Tibial artery (tissue), 4 donors: Measurements from ENCODE around the gene SLC13A3.

ENCODE experiments used
- DNase-seq, 2 donors: peaks; one replicate each; pipeline ENCODE4 v3.0.0-alpha.2; 2019
- H3K27ac ChIP-seq, 2 donors: fragments of 200-600 bp; sonication (generic) in 1 of 2; 1 replicate in 1 of 2; 2 replicates in 1 of 2; pipeline ENCODE4 v1.5.1; 2018 to 2019; ENCODE audit warnings: mild to moderate bottlenecking in 1 of 2
- H3K27me3 ChIP-seq, 2 donors: fragments of 200-600 bp; sonication (generic) in 1 of 2; one replicate each; pipeline versions ENCODE4 v1.5.1 to v1.6.0; 2016 to 2019
- H3K36me3 ChIP-seq, 3 donors: fragments of 200-600 bp; sonication (generic) in 2 of 3; one replicate each; pipeline ENCODE4 v1.5.1; 2016 to 2019; ENCODE audit warnings: mild to moderate bottlenecking in 2 of 3
- H3K4me1 ChIP-seq, 4 donors: fragments of 200-600 bp; sonication (generic) in 2 of 4; 1 replicate in 3 of 4; 2 replicates in 1 of 4; pipeline ENCODE4 v1.5.1; 2016 to 2019
- H3K4me3 ChIP-seq, 2 donors: fragments of 200-600 bp; sonication (generic) in 1 of 2; 1 replicate in 1 of 2; 2 replicates in 1 of 2; pipeline ENCODE4 v1.5.1; 2018 to 2019; ENCODE audit warnings: mild to moderate bottlenecking in 2 of 2
- H3K9me3 ChIP-seq, 3 donors: fragments of 200-600 bp; sonication (generic) in 1 of 3; one replicate each; pipeline ENCODE4 v1.5.1; 2016 to 2019
- intact Hi-C: fragments of 100-400 bp; cut with DNase I; formaldehyde crosslinking; loops from one replicate; pipeline ENCODE4 v1.15.0; 2023; ENCODE audit warnings: low total_unique reads
- TF ChIP-seq, protein P1 (sequence below), 2 experiments: fragments of 200-600 bp in 1 of 2; fragments of 450-650 bp in 1 of 2; IDR thresholded peaks; one replicate each; pipeline ENCODE4 v1.5.1; 2017 to 2019; ENCODE audit warnings: antibody characterized with exemption in 2 of 2, mild to moderate bottlenecking in 1 of 2, moderate library complexity in 1 of 2

Gene SLC13A3

DNA sequence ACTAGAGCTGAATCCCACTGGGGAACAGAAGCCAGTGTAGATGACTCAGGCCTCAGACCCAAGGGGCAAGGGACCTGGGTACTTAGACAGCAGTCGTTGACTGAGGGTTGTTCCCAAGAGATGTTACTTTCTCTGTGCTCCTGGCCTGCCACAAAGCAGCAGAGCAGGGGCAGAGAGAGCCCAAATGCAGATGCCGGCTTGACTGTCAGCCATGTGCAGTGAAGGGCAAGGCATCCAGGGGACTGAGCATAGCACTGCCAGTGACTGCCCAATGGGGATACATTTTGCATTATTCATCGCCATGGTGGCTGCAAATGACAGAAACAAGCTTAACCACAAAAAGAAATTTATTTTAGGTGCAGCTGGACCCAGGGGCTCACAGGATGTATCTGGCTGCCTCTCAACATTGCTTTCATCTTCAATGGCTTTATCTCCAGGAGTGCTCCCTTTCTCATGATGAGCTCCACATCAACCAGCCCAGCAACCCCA, 45.6 kb upstream of the SLC13A3 start:
- H3K4me3 ChIP-seq: no peak overlapping the region
- H3K4me1 ChIP-seq: no peaks in the 10 kb centered on the region
- no peak overlapping the region for H3K27ac ChIP-seq
- H3K27me3 ChIP-seq: peaks cover 0 to 18% of the 10 kb centered on the region in 2 donors
- no peaks in the 10 kb centered on the region for H3K36me3 ChIP-seq
- intact Hi-C loops: no loop called here
- no peaks in the 10 kb centered on the region for H3K9me3 ChIP-seq
- DNase-seq: no peak
- TF ChIP-seq, protein P1, sequence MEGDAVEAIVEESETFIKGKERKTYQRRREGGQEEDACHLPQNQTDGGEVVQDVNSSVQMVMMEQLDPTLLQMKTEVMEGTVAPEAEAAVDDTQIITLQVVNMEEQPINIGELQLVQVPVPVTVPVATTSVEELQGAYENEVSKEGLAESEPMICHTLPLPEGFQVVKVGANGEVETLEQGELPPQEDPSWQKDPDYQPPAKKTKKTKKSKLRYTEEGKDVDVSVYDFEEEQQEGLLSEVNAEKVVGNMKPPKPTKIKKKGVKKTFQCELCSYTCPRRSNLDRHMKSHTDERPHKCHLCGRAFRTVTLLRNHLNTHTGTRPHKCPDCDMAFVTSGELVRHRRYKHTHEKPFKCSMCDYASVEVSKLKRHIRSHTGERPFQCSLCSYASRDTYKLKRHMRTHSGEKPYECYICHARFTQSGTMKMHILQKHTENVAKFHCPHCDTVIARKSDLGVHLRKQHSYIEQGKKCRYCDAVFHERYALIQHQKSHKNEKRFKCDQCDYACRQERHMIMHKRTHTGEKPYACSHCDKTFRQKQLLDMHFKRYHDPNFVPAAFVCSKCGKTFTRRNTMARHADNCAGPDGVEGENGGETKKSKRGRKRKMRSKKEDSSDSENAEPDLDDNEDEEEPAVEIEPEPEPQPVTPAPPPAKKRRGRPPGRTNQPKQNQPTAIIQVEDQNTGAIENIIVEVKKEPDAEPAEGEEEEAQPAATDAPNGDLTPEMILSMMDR (IDR thresholded peaks at IDR 0.05): no peak

DNA sequence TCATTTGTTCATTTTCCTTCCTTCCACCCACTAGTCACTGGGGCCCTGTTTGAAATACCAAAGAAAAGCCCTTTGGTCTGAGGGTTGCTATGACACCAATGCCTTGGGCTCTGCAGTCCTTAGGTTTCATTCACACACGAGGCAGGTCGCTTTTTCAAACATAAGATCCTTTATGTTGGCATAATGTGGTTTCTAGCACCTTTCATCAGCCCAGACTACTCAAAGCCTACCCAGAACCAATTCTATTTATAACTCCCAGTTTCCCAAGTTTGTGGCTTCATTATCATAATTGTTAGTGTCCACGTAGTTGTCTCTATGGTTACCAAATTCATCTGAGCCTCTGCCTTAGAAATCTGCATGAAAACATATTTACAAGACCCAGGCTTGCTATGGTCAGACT, 44.6 kb upstream of the SLC13A3 start:
- Histone ChIP-seq H3K27me3 (peaks cover 0 to 13% of the 10 kb centered on the region in 2 donors), H3K27ac (no peak overlapping the region), H3K9me3 (no peaks in the 10 kb centered on the region), H3K36me3 (no peaks in the 10 kb centered on the region), H3K4me1 (no peaks in the 10 kb centered on the region), H3K4me3 (no peak overlapping the region)
- TF ChIP-seq, protein P1 (IDR thresholded peaks at IDR 0.05): no peak
- intact Hi-C loops: no loop called here
- no peak for DNase-seq

DNA sequence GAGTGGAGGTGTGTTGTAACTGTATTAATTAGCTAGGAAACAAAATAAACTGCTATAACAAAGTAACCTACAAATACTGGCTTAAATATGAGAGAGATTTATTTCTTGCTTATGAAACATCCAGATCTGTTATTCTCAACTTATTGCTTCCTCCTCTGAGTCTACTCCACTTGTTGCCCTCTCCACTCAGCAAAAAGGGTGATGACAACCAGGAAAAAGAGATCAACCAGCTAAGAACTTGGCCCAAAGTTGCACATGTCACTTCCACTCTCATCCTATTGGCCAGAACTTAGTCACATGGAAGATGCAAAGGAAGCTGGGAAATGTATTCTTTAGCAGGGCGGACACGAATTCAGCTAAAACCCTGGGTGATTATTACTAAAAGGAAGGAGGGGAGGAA, 43.2 kb upstream of the SLC13A3 start:
- Histone ChIP-seq H3K27me3 (peaks cover 0 to 8% of the 10 kb centered on the region in 2 donors), H3K4me1 (peaks cover 0 to 6% (median 1%) of the 10 kb centered on the region in 4 donors), H3K4me3 (no peak overlapping the region), H3K27ac (no peak overlapping the region), H3K36me3 (no peaks in the 10 kb centered on the region), H3K9me3 (no peaks in the 10 kb centered on the region)
- TF ChIP-seq, protein P1 (IDR thresholded peaks at IDR 0.05): no peak
- DNase-seq: no peak
- intact Hi-C loops: no loop called here

DNA sequence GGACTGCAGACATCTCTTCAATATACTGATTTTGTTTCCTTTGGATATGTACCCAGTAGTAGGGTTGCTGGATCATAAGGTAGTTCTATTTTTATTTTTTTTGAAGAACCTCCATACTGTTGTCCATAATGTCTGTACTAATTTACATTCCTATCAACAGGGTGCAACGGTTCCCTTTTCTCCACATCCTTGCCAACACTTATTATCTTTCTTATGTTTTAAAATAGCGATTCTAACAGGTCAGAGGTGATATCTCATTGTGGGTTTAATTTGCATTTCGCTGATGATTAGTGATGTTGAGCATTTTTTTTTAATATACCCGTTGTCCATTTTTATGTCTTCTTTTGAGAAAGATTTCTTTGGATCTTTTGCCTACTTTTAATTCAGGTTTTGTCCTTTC, 39.9 kb upstream of the SLC13A3 start:
- no peaks in the 10 kb centered on the region for H3K27me3 ChIP-seq
- H3K36me3 ChIP-seq: peaks cover 5 to 11% (median 7%) of the 10 kb centered on the region in 3 donors
- intact Hi-C loops: no loop called here
- TF ChIP-seq, protein P1 (IDR thresholded peaks at IDR 0.05): no peak
- no peaks in the 10 kb centered on the region for H3K9me3 ChIP-seq
- no peak for DNase-seq
- H3K4me3 ChIP-seq: no peak overlapping the region
- peaks cover 0 to 27% (median 16%) of the 10 kb centered on the region in 4 donors for H3K4me1 ChIP-seq
- H3K27ac ChIP-seq: no peak overlapping the region

DNA sequence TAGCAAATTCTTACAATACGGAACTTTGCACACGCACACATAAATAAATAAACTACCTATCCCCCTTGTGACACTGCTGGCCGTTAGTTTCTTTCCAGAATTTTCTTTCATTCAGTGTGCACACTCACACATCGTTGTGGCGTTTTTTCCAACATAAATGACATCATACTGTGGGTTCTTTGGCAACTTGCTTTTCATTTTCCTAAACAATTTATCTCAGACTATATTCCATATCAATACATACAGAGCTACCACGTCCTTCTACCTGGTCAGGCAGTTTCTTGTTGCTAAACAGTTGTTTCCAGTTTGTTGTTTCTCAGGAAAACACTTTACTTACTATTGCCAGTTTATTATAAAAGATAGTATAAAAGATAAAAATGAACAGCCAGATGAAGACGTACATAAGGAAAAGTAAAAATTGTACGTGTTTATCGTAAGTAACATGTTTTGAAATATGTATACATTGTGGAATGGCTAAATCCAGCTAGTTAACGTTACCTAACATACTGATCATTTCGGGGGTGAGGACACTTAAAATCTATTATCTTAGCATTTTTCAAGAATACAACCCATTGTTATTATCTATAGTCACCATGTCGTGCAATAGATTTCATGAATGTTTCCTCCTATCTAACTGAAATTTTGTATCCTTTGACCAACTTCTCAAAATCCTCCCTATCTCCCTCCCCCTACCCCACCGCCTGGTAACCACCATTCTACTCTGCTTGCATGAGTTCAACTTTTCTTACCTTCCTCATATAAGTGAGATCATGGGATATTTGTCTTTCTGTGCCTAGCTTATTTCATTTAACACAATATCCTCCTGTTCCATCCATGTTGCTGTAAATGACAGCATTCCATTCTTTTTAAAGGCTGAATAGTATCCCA, 39.2 kb upstream of the SLC13A3 start:
- Histone ChIP-seq H3K9me3 (no peaks in the 10 kb centered on the region), H3K36me3 (peaks cover 5 to 11% (median 10%) of the 10 kb centered on the region in 3 donors), H3K4me3 (peak overlapping the region; percentile 76 to 92), H3K4me1 (peaks cover 0 to 27% (median 16%) of the 10 kb centered on the region in 4 donors), H3K27ac (peak overlapping the region; percentile 89 to 94), H3K27me3 (no peaks in the 10 kb centered on the region)
- no peak for DNase-seq
- TF ChIP-seq, protein P1 (IDR thresholded peaks at IDR 0.05): no peak
- intact Hi-C loops: no loop called here
